H9 (cell line): ENCODE measurements around the gene ADGRF1. TPM values are rescaled to one million over a fixed set of nuclear protein-coding genes. Genes with fewer than 3 reads are reported as not detected.

Experiments
- DNase-seq: peaks from one replicate; pipeline ENCODE4 v3.0.0-alpha.2; 2017
- H2AFZ ChIP-seq: one replicate; pipeline ENCODE4 v1.6.1; 2013; ENCODE audit warnings: mild to moderate bottlenecking, low read length, control low read depth, moderate library complexity
- H2AK5ac ChIP-seq: 2 replicates; pipeline ENCODE4 v1.6.1; 2013; ENCODE audit warnings: low read length, control low read depth, mixed read lengths; ENCODE audit not compliant: insufficient read length
- H2BK120ac ChIP-seq: one replicate; pipeline ENCODE4 v1.6.1; 2013; ENCODE audit warnings: low read depth, mild to moderate bottlenecking, low read length, control low read depth, inconsistent platforms; ENCODE audit not compliant: poor library complexity, severe bottlenecking
- H2BK12ac ChIP-seq: 2 replicates; pipeline ENCODE4 v1.6.1; 2013; ENCODE audit warnings: low read length, control low read depth, mixed read lengths, low read depth; ENCODE audit not compliant: insufficient read length
- H2BK15ac ChIP-seq: 2 replicates; pipeline ENCODE4 v1.6.1; 2013; ENCODE audit warnings: low read depth, low read length, control low read depth
- H2BK20ac ChIP-seq: one replicate; pipeline ENCODE4 v1.6.1; 2013; ENCODE audit warnings: low read depth, mild to moderate bottlenecking, low read length, control low read depth, inconsistent platforms; ENCODE audit not compliant: poor library complexity, severe bottlenecking
- H2BK5ac ChIP-seq: 2 replicates; pipeline ENCODE4 v1.6.1; 2013; ENCODE audit warnings: low read length, control low read depth, mixed read lengths; ENCODE audit not compliant: insufficient read length
- H3K14ac ChIP-seq: 2 replicates; pipeline ENCODE4 v1.6.1; 2013; ENCODE audit warnings: low read length, control low read depth; ENCODE audit not compliant: insufficient read depth
- H3K18ac ChIP-seq: 2 replicates; pipeline ENCODE4 v1.6.1; 2013; ENCODE audit warnings: low read depth, mild to moderate bottlenecking, mixed read lengths, low read length, control low read depth; ENCODE audit not compliant: insufficient read length
- H3K23ac ChIP-seq: 2 replicates; pipeline ENCODE4 v1.6.1; 2013; ENCODE audit warnings: low read length, control low read depth, mixed read lengths, low read depth; ENCODE audit not compliant: insufficient read length
- H3K23me2 ChIP-seq: 2 replicates; pipeline ENCODE4 v1.6.1; 2013; ENCODE audit warnings: low read depth, mild to moderate bottlenecking, mixed read lengths, low read length, control low read depth; ENCODE audit not compliant: insufficient read length, poor library complexity, severe bottlenecking
- H3K27ac ChIP-seq: 2 replicates; pipeline ENCODE4 v1.5.1; 2013; ENCODE audit warnings: low read length, control low read depth, mixed read lengths, low read depth; ENCODE audit not compliant: insufficient read length
- H3K27me3 ChIP-seq: 2 replicates; pipeline ENCODE4 v1.6.1; 2013; ENCODE audit warnings: low read length, control low read depth, inconsistent platforms; ENCODE audit not compliant: insufficient read depth
- H3K4ac ChIP-seq: 2 replicates; pipeline ENCODE4 v1.6.1; 2013; ENCODE audit warnings: low read depth, mild to moderate bottlenecking, control low read depth, inconsistent platforms, low read length, moderate library complexity
- H3K4me1 ChIP-seq: 2 replicates; pipeline ENCODE4 v1.6.1; 2013; ENCODE audit warnings: low read length, control low read depth, inconsistent platforms; ENCODE audit not compliant: insufficient read depth
- H3K4me2 ChIP-seq: 2 replicates; pipeline ENCODE4 v1.6.1; 2013; ENCODE audit warnings: low read length, control low read depth, mixed read lengths; ENCODE audit not compliant: insufficient read length, insufficient read depth
- H3K56ac ChIP-seq: 2 replicates; pipeline ENCODE4 v1.6.1; 2013; ENCODE audit warnings: low read depth, mild to moderate bottlenecking, mixed read lengths, low read length, control low read depth; ENCODE audit not compliant: insufficient read length
- H3K79me1 ChIP-seq: 2 replicates; pipeline ENCODE4 v1.6.1; 2013; ENCODE audit warnings: low read depth, mild to moderate bottlenecking, moderate library complexity, low read length, control low read depth, inconsistent platforms; ENCODE audit not compliant: insufficient read depth, poor library complexity, severe bottlenecking
- H3K79me2 ChIP-seq: 2 replicates; pipeline ENCODE4 v1.6.1; 2013; ENCODE audit warnings: low read length, control low read depth, inconsistent platforms; ENCODE audit not compliant: insufficient read depth
- H3K9ac ChIP-seq: 2 replicates; pipeline ENCODE4 v1.6.1; 2013; ENCODE audit warnings: low read length, control low read depth, mixed read lengths; ENCODE audit not compliant: insufficient read length; ENCODE audit errors: extremely low read depth
- H3K9me3 ChIP-seq: one replicate; pipeline ENCODE4 v1.6.1; 2013; ENCODE audit warnings: low read depth, low read length, inconsistent platforms; ENCODE audit not compliant: control insufficient read depth
- H3T11ph ChIP-seq: one replicate; pipeline ENCODE4 v1.6.1; 2013; ENCODE audit warnings: mild to moderate bottlenecking, low read length, control low read depth, inconsistent platforms
- H4K20me1 ChIP-seq: one replicate; pipeline ENCODE4 v1.6.1; 2013; ENCODE audit not compliant: control insufficient read depth, insufficient read length, insufficient read depth
- H4K5ac ChIP-seq: 2 replicates; pipeline ENCODE4 v1.6.1; 2013; ENCODE audit warnings: low read depth, mild to moderate bottlenecking, mixed read lengths, low read length, control low read depth; ENCODE audit not compliant: insufficient read length
- H4K8ac ChIP-seq: replicated peaks from 2 replicates; pipeline ENCODE4 v1.6.1; 2013; ENCODE audit warnings: low read length, control low read depth, mixed read lengths, low read depth; ENCODE audit not compliant: insufficient read length
- H4K91ac ChIP-seq: 2 replicates; pipeline ENCODE4 v1.6.1; 2013; ENCODE audit warnings: low read depth, mild to moderate bottlenecking, moderate library complexity, mixed read lengths, low read length, control low read depth; ENCODE audit not compliant: insufficient read length
- H3K27ac Mint-ChIP-seq, 3 experiments: 2 replicates in 2 of 3; 3 replicates in 1 of 3; pipeline ENCODE4 v1.8.0; 2020 to 2021; ENCODE audit warnings: mixed read lengths in 3 of 3, mild to moderate bottlenecking in 1 of 3, moderate library complexity in 1 of 3
- H3K27me3 Mint-ChIP-seq: 2 replicates; pipeline ENCODE4 v1.8.0; 2021; ENCODE audit warnings: low read depth, mild to moderate bottlenecking, moderate library complexity, mixed read lengths
- H3K36me3 Mint-ChIP-seq, 3 experiments: 2 replicates in 2 of 3; 3 replicates in 1 of 3; pipeline ENCODE4 v1.8.0; 2020 to 2021; ENCODE audit warnings: low read depth in 3 of 3, mixed read lengths in 3 of 3; ENCODE audit not compliant: insufficient read depth in 1 of 3
- H3K4me1 Mint-ChIP-seq, 2 experiments: 2 replicates each; pipeline ENCODE4 v1.8.0; 2020; ENCODE audit warnings: mixed read lengths in 2 of 2
- H3K4me3 Mint-ChIP-seq, 2 experiments: 2 replicates in 1 of 2; 3 replicates in 1 of 2; pipeline ENCODE4 v1.8.0; 2020 to 2021; ENCODE audit warnings: mild to moderate bottlenecking in 2 of 2, mixed read lengths in 2 of 2, moderate library complexity in 1 of 2
- H3K9me3 Mint-ChIP-seq, 2 experiments: 2 replicates in 1 of 2; 3 replicates in 1 of 2; pipeline ENCODE4 v1.8.0; 2020; ENCODE audit warnings: mild to moderate bottlenecking in 2 of 2, mixed read lengths in 2 of 2, moderate library complexity in 1 of 2
- WGBS: extraction: QIAGEN DNeasy Blood & Tissue Kit; methylation state at CpG from one replicate; pipeline ENCODE4 v1.1.7; 2013; ENCODE audit warnings: missing lambda C conversion rate, low lambda C conversion rate, mixed read lengths; ENCODE audit not compliant: insufficient read length; ENCODE audit errors: extremely low coverage; 5-methylcytosine and 5-hydroxymethylcytosine counted together
- total RNA-seq: library from RNA; stranded (reverse); gene quantifications from 2 replicates; pipeline ENCODE4 v1.2.1, GENCODE V29; 2021
- TF ChIP-seq, protein P1 (sequence below): fragments of 200-600 bp; sonication (generic); conservative IDR thresholded peaks from 3 replicates; pipeline ENCODE4 v1.8.0; 2021; ENCODE audit warnings: antibody characterized with exemption, mild to moderate bottlenecking

The ADGRF1 gene
- total RNA-seq, 1 experiment from 2014 or later = not detected

DNA sequence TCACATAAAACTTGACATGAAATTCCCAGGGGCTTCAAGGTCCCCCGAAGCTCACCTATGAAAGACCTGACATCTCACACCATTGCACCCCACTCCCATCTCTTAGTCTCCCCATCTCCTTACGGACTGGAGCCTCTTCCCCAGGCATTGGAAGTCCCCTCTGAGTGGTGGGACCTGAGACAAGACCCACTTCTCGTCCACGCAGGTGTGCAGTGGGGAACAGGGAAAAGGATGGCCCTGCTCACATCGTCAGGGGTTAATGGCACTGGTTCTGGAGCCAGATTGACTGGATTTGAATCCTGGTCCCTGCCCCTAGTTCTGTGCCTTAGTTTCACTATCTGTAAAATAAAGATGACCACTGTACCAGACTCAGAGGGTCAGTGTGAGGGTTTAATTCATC lies 15.5 kb downstream of the ADGRF1 start:
- no peaks in the 10 kb centered on the region for H3K27me3 ChIP-seq
- TF ChIP-seq, protein P1, sequence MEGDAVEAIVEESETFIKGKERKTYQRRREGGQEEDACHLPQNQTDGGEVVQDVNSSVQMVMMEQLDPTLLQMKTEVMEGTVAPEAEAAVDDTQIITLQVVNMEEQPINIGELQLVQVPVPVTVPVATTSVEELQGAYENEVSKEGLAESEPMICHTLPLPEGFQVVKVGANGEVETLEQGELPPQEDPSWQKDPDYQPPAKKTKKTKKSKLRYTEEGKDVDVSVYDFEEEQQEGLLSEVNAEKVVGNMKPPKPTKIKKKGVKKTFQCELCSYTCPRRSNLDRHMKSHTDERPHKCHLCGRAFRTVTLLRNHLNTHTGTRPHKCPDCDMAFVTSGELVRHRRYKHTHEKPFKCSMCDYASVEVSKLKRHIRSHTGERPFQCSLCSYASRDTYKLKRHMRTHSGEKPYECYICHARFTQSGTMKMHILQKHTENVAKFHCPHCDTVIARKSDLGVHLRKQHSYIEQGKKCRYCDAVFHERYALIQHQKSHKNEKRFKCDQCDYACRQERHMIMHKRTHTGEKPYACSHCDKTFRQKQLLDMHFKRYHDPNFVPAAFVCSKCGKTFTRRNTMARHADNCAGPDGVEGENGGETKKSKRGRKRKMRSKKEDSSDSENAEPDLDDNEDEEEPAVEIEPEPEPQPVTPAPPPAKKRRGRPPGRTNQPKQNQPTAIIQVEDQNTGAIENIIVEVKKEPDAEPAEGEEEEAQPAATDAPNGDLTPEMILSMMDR = no peak
- H3K4me1 ChIP-seq = no peaks in the 10 kb centered on the region
- no peak overlapping the region for H2BK12ac ChIP-seq
- H2BK15ac ChIP-seq = no peak overlapping the region
- no peaks in the 10 kb centered on the region for H3K9me3 Mint-ChIP-seq
- H2BK20ac ChIP-seq = no peak overlapping the region
- no peak overlapping the region for H3K27ac Mint-ChIP-seq
- H3K36me3 Mint-ChIP-seq = no peaks in the 10 kb centered on the region
- no peak overlapping the region for H2BK5ac ChIP-seq
- H3K14ac ChIP-seq = no peak overlapping the region
- no peak overlapping the region for H3K4ac ChIP-seq
- H3K23me2 ChIP-seq = no peaks in the 10 kb centered on the region
- H3K9ac ChIP-seq = no peak overlapping the region
- no peak overlapping the region for H4K91ac ChIP-seq
- no peaks in the 10 kb centered on the region for H3K79me2 ChIP-seq
- no peak overlapping the region for H4K8ac ChIP-seq
- no peak overlapping the region for H3T11ph ChIP-seq
- H2AFZ ChIP-seq = no peak overlapping the region
- no peaks in the 10 kb centered on the region for H3K79me1 ChIP-seq
- H3K23ac ChIP-seq = no peak overlapping the region
- no peaks in the 10 kb centered on the region for H4K20me1 ChIP-seq
- no peak overlapping the region for H2BK120ac ChIP-seq
- no peak overlapping the region for H3K27ac ChIP-seq
- H3K27me3 Mint-ChIP-seq = no peaks in the 10 kb centered on the region
- no peak overlapping the region for H3K56ac ChIP-seq
- DNase-seq = no peak
- no peak overlapping the region for H3K18ac ChIP-seq
- no CpG with 5 or more reads among the region's 5 CpGs for WGBS
- H3K9me3 ChIP-seq = no peaks in the 10 kb centered on the region
- H3K4me2 ChIP-seq = no peak overlapping the region
- H3K4me1 Mint-ChIP-seq = no peaks in the 10 kb centered on the region
- no peak overlapping the region for H3K4me3 Mint-ChIP-seq
- H2AK5ac ChIP-seq = no peak overlapping the region
- H4K5ac ChIP-seq = no peak overlapping the region
